ENCODE results near the gene PARN. TPM values are rescaled to one million over a fixed set of nuclear protein-coding genes. Genes with fewer than 3 reads are reported as not detected.

PARN gene, protein sequence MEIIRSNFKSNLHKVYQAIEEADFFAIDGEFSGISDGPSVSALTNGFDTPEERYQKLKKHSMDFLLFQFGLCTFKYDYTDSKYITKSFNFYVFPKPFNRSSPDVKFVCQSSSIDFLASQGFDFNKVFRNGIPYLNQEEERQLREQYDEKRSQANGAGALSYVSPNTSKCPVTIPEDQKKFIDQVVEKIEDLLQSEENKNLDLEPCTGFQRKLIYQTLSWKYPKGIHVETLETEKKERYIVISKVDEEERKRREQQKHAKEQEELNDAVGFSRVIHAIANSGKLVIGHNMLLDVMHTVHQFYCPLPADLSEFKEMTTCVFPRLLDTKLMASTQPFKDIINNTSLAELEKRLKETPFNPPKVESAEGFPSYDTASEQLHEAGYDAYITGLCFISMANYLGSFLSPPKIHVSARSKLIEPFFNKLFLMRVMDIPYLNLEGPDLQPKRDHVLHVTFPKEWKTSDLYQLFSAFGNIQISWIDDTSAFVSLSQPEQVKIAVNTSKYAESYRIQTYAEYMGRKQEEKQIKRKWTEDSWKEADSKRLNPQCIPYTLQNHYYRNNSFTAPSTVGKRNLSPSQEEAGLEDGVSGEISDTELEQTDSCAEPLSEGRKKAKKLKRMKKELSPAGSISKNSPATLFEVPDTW
- total RNA-seq (2012; rRNA removed) (25.1 and 31.1 TPM in 2 replicates), polyA plus RNA-seq (2012; rRNA removed) (18.9 and 24.6 TPM in 2 replicates), Bru-seq, nascent RNA (percentile 79 among the genes with signal in this experiment), BruChase-seq, experiment 1, labeled RNA remaining after a 6-hour chase (percentile 77 among the genes with signal in this experiment), BruChase-seq, experiment 2, labeled RNA remaining after a 2-hour chase (percentile 68 among the genes with signal in this experiment)
- polyA plus RNA-seq (2012; cell fraction: cytosol; rRNA removed) = 5.3 and 25.1 TPM in 2 replicates
- polyA plus RNA-seq (2012; cell fraction: nucleus; rRNA removed; ENCODE audit: low replicate concordance) = 3.8 and 26.7 TPM in 2 replicates
- long read RNA-seq, transcript PARN-203 (24 exons, 3,078 nt) = major isoform, 21 of 34 reads
- long read RNA-seq, partial matches to known transcripts = 5 of 34 reads
- long read RNA-seq, other reads (novel, unspliced or antisense) = 8 of 34 reads

DNA sequence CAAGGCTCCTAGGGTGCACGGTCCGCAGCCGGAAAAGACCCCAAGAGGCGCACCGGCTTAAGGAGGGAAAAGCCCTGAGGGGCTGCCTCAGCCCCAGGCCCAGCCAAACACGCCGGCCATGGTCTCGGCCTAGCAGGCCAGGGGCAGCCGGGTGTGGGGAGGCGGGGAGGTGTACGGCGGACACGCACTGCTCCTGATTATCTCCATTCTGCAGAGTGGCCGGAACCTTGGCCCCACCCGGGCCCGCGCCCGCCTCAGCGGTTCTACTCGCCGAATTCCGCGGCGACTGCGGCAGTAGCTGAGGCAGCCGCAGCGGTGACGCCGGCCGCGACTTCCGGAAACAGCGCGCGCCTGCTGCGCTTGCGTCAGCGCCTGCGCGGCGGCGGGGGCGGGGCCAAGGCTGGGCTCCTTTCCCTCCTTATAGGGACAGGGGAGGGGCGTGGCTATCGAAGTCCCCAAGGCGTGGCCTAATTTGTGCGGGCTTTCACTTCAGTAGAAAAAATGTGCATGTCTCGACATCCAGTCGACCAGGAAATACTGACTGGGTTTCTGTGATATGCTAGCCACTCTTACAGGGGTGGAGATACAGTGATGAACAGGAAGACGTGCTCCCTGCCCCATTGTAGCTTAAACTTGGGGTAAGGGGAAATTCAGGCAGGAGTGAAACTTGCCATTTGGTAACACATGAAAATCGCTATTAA, at the start of gene PARN:
Gene PARN (minus strand): TSS at position 342 of the 701 bp plus-strand sequence. CDS start 135 bp downstream, at position 207.
- BruUV-seq (replicated peaks) = no TSS peak
- peak; percentile 96 for DNase-seq
- peak within 1 kb of the TSS; percentile 89 for H3K23ac ChIP-seq (ENCODE audit: low read depth, low read length)
- H3K79me1 ChIP-seq (ENCODE audit: low read depth in 1 of 2, low read length in 2 of 2) = peaks cover 18 to 44% of the 10 kb centered on the region in 2 experiments
- peak within 1 kb of the TSS; percentile 46 for H4K5ac ChIP-seq (ENCODE audit: low read depth, low read length)
- H3K4me2 ChIP-seq (ENCODE audit: low read depth, low read length) = peak within 1 kb of the TSS; percentile 99
- H3K4me1 ChIP-seq (ENCODE audit: control insufficient read depth, insufficient read depth, low read length) = peaks cover 6% of the 10 kb centered on the region
- H3K4me3 ChIP-seq (ENCODE audit: insufficient read depth, low read depth, low read length) = peak within 1 kb of the TSS; percentile 73
- H4K91ac ChIP-seq (ENCODE audit: insufficient read depth, low read depth, low read length) = peak within 1 kb of the TSS; percentile 90
- peak within 1 kb of the TSS; percentile 41 for H2BK120ac ChIP-seq (ENCODE audit: low read depth, low read length)
- no peaks in the 10 kb centered on the region for H3K27me3 ChIP-seq (ENCODE audit: control insufficient read depth, insufficient read depth, low read length)
- intact Hi-C loops (cut with micrococcal nuclease) = no loop called here
- H3K18ac ChIP-seq (ENCODE audit: low read depth, low read length) = peak within 1 kb of the TSS; percentile 4
- peak within 1 kb of the TSS; percentile 86 for H3K9ac ChIP-seq (ENCODE audit: low read depth, low read length)
- ChIA-PET POLR2A (ENCODE audit: unreplicated experiment) (no interaction called here), CTCF (no interaction called here)
- peaks cover 14% of the 10 kb centered on the region for H4K20me1 ChIP-seq (ENCODE audit: insufficient read depth, low read length)
- H2AK5ac ChIP-seq (ENCODE audit: low read depth, low read length) = peak within 1 kb of the TSS; percentile 79
- H3K56ac ChIP-seq (ENCODE audit: extremely low read depth, insufficient read depth, low read length) = peak within 1 kb of the TSS; percentile 72; the same call in 1 of the 2 replicates
- peaks cover 3% of the 10 kb centered on the region for H3K36me3 ChIP-seq (ENCODE audit: control insufficient read depth, insufficient read depth, low read length)
- WGBS, 2 experiments (ENCODE audit: extremely low coverage in 2 of 2, insufficient read length in 1 of 2) = 3% methylated on average over 25 of the region's 51 CpGs; no CpG with 5 or more reads in 1 of the 2 experiments
- dilution Hi-C loops (cut with HindIII; ENCODE audit: low sequenced_read_pairs, unreplicated experiment) = no loop called here
- in situ Hi-C loops (cut with MboI; ENCODE audit: low sequenced_read_pairs) = loop anchor here (25.0 kb wide), 1 partner anchor 332 kb away; no protein-coding TSS in a partner anchor
- H3K9me3 ChIP-seq (ENCODE audit: control insufficient read depth, insufficient read depth, low read length) = no peaks in the 10 kb centered on the region
- H2BK15ac ChIP-seq (ENCODE audit: low read depth, low read length) = 0 out of 3 replicates have a peak within 1 kb of the TSS, but pooled peaks have one; percentile 20
- H3K27ac ChIP-seq (ENCODE audit: insufficient read depth, low read length) = peak within 1 kb of the TSS; percentile 81
- H2BK20ac ChIP-seq (ENCODE audit: low read depth, low read length) = no peak within 1 kb of the TSS; the same call in 1 of the 2 replicates
- peak; percentile 82 for ATAC-seq (ENCODE audit: low read depth)
- peak within 1 kb of the TSS; percentile 96 for H2AK9ac ChIP-seq (replicated peaks; ENCODE audit: low read depth, low read length, poor library complexity)
- H3K4ac ChIP-seq (ENCODE audit: low read depth, low read length) = peak within 1 kb of the TSS; percentile 95
- H2AFZ ChIP-seq (replicated peaks; ENCODE audit: low read length, poor library complexity) = peak within 1 kb of the TSS; percentile 94
- no peaks in the 10 kb centered on the region; the same call in 1 of the 2 replicates for H3K9me1 ChIP-seq (ENCODE audit: insufficient read depth, low read length)
- peak within 1 kb of the TSS; percentile 61 for H2BK5ac ChIP-seq (ENCODE audit: low read depth, low read length, poor library complexity, severe bottlenecking)
- H4K8ac ChIP-seq (ENCODE audit: low read depth in 2 of 2, low read length in 2 of 2) = peak within 1 kb of the TSS; percentile 86 to 98
- H3K14ac ChIP-seq (replicated peaks; ENCODE audit: low read depth, low read length) = peak within 1 kb of the TSS; percentile 96
- TF ChIP-seq BHLHE40 (IDR thresholded peaks at IDR 0.05; ENCODE audit: low read depth, low read length) = no peak
- no peak for TF ChIP-seq FOS (IDR thresholded peaks at IDR 0.05; ENCODE audit: low read depth, low read length)
- TF ChIP-seq CHD1 (IDR thresholded peaks at IDR 0.05; ENCODE audit: low read depth, low read length) = no peak
- TF ChIP-seq SMC3 (IDR thresholded peaks at IDR 0.05; ENCODE audit: low read depth, low read length) = no peak
- TF ChIP-seq, protein P1, sequence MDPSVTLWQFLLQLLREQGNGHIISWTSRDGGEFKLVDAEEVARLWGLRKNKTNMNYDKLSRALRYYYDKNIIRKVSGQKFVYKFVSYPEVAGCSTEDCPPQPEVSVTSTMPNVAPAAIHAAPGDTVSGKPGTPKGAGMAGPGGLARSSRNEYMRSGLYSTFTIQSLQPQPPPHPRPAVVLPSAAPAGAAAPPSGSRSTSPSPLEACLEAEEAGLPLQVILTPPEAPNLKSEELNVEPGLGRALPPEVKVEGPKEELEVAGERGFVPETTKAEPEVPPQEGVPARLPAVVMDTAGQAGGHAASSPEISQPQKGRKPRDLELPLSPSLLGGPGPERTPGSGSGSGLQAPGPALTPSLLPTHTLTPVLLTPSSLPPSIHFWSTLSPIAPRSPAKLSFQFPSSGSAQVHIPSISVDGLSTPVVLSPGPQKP (IDR thresholded peaks at IDR 0.05; ENCODE audit: borderline replicate concordance, low read depth, low read length) = 0 out of 2 replicates have a peak, but pooled peaks have one; percentile 45
- TF ChIP-seq, protein P2, sequence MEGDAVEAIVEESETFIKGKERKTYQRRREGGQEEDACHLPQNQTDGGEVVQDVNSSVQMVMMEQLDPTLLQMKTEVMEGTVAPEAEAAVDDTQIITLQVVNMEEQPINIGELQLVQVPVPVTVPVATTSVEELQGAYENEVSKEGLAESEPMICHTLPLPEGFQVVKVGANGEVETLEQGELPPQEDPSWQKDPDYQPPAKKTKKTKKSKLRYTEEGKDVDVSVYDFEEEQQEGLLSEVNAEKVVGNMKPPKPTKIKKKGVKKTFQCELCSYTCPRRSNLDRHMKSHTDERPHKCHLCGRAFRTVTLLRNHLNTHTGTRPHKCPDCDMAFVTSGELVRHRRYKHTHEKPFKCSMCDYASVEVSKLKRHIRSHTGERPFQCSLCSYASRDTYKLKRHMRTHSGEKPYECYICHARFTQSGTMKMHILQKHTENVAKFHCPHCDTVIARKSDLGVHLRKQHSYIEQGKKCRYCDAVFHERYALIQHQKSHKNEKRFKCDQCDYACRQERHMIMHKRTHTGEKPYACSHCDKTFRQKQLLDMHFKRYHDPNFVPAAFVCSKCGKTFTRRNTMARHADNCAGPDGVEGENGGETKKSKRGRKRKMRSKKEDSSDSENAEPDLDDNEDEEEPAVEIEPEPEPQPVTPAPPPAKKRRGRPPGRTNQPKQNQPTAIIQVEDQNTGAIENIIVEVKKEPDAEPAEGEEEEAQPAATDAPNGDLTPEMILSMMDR (conservative IDR thresholded peaks at IDR 0.05; ENCODE audit: low read depth, low read length) = no peak
- no peak for TF ChIP-seq MAFK (IDR thresholded peaks at IDR 0.05; ENCODE audit: low read depth, low read length)
- TF ChIP-seq CEBPB (IDR thresholded peaks at IDR 0.05; ENCODE audit: low read depth, low read length) = peak; percentile 76
- TF ChIP-seq POLR2A (IDR thresholded peaks at IDR 0.05; ENCODE audit: low read depth, low read length) = peak; percentile 97
- 0 out of 2 replicates have a peak, but pooled peaks have one; percentile 45 for TF ChIP-seq MXI1 (IDR thresholded peaks at IDR 0.05; ENCODE audit: borderline replicate concordance, low read depth, low read length)
- TF ChIP-seq RFX5 (IDR thresholded peaks at IDR 0.05; ENCODE audit: low read depth, low read length) = no peak
